Rectal smooth muscle tissue (tissue), 1 donor: Measurements from ENCODE around the gene SLC30A2.
A peak's percentile ranks its signal among the peaks of the same experiment; 100 is the strongest.

Source experiments
- H3K27ac ChIP-seq: one replicate; pipeline ENCODE4 v1.7.0; 2013; ENCODE audit warnings: low read depth, low read length, inconsistent platforms
- H3K27me3 ChIP-seq: one replicate; pipeline ENCODE4 v1.7.0; 2013; ENCODE audit warnings: low read length; ENCODE audit not compliant: control insufficient read depth, insufficient read depth
- H3K36me3 ChIP-seq: one replicate; pipeline ENCODE4 v1.7.0; 2013; ENCODE audit warnings: low read length; ENCODE audit not compliant: control insufficient read depth, insufficient read depth
- H3K4me1 ChIP-seq: one replicate; pipeline ENCODE4 v1.7.0; 2013; ENCODE audit warnings: low read length; ENCODE audit not compliant: control insufficient read depth, insufficient read depth
- H3K4me3 ChIP-seq: one replicate; pipeline ENCODE4 v1.7.0; 2013; ENCODE audit warnings: low read length
- H3K9ac ChIP-seq: one replicate; pipeline ENCODE4 v1.7.0; 2013; ENCODE audit warnings: low read length

SLC30A2 gene

DNA sequence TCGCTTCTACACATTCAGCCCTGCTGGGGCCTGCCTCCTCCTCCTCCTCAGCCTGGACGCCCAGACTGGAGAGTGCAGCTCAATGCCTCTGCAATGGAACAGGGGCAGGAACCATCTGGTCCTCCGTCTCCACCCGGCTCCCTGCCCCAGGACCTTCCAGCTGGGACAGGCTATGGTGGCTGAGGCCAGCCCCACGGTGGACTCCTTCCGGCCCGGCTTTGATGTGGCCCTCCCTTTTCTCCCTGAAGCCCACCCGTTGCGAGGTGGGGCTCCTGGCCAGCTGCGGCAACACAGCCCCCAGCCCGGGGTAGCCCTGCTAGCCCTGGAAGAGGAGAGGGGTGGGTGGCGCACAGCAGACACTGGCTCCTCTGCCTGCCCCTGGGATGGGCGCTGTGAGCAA, 22.9 kb downstream of the SLC30A2 start:
- Histone ChIP-seq H3K36me3 (no peaks in the 10 kb centered on the region), H3K4me3 (no peak overlapping the region), H3K27ac (no peak overlapping the region), H3K27me3 (no peaks in the 10 kb centered on the region), H3K9ac (no peak overlapping the region), H3K4me1 (no peaks in the 10 kb centered on the region)

GRCh38 chr1:26022404-26022779, 23.5 kb downstream of the SLC30A2 start:
- Histone ChIP-seq H3K27me3 (no peaks in the 10 kb centered on the region), H3K4me3 (no peak overlapping the region), H3K27ac (no peak overlapping the region), H3K4me1 (no peaks in the 10 kb centered on the region), H3K9ac (no peak overlapping the region), H3K36me3 (no peaks in the 10 kb centered on the region)

GRCh38 chr1:26021647-26022403, 24.1 kb downstream of the SLC30A2 start, which contains the start of gene EXTL1:
Gene EXTL1, plus strand, starts transcription at chr1:26021775. Its CDS starts 872 bp downstream, at chr1:26022647.
- Histone ChIP-seq H3K36me3 (no peaks in the 10 kb centered on the region), H3K27ac (no peak within 1 kb of the TSS), H3K4me1 (no peaks in the 10 kb centered on the region), H3K9ac (no peak within 1 kb of the TSS), H3K4me3 (peak within 1 kb of the TSS; percentile 24), H3K27me3 (no peaks in the 10 kb centered on the region)

DNA sequence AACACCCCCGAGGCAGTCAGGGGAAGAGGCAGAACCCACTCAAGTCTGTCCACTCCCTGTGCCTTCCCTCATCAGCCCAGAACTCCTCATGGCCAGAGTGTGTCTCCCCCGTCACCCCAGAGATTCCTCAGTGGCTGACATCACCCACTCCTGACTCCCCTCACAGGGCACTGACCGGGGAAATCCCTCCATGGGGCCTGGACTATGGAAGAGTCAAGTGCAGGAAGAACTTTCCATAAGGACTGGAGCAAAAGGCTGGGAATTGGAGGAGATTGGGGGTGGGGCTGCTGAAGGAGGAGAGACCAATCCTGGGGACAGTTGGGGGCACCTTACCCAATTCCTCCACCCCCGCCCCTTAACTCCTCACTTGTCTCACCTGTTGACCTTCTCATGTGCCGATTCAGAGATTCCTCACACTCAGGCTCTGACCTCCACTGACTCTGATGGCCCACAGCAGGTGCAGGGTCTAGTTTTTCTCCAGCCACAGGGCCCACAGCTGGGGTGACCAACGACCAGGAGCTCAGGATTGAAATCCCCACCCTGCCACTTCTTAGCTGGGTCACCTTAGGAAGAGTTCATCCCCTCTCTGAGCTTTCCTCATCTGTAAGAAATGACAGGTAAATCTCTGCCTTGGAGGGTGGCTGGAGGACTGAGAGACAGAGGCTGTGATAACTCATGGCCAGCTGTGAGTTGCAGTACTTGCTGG, 24.8 kb downstream of the SLC30A2 start:
- H3K36me3 ChIP-seq: no peaks in the 10 kb centered on the region

DNA sequence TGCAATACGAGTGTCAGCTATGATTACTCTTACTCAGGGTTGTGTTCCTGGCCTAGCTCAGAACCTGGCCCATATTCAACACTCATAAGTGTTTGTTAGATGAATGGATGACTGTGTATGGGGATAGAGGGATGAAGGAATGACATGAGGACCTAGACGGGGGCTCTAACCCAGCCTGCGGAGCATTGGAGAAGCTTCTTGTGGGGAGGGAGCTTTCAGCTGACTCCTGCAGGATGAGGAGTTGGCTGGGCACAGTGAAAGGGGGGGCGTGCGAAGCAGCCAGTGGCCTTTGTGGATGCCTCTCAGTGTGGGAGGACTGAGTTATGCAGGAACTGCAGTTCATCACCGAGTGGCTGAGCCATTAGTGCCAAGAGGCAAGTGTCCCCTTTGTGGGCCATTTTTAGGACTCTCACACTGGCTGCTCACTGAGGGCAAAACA, 25.6 kb downstream of the SLC30A2 start:
- H3K27ac ChIP-seq: no peak overlapping the region
- H3K27me3 ChIP-seq: no peaks in the 10 kb centered on the region
- no peaks in the 10 kb centered on the region for H3K36me3 ChIP-seq
- no peaks in the 10 kb centered on the region for H3K4me1 ChIP-seq
- H3K9ac ChIP-seq: no peak overlapping the region
- no peak overlapping the region for H3K4me3 ChIP-seq

More for the DNA sequence above, 24.8 kb downstream of the SLC30A2 start:
- H3K4me1 ChIP-seq: no peaks in the 10 kb centered on the region
- H3K27ac ChIP-seq: no peak overlapping the region
- no peak overlapping the region for H3K4me3 ChIP-seq
- H3K9ac ChIP-seq: no peak overlapping the region
- no peaks in the 10 kb centered on the region for H3K27me3 ChIP-seq

- no peak overlapping the region for H3K9ac ChIP-seq
- H3K27me3 ChIP-seq: no peaks in the 10 kb centered on the region
- H3K36me3 ChIP-seq: no peaks in the 10 kb centered on the region
- no peaks in the 10 kb centered on the region for H3K4me1 ChIP-seq
- no peak overlapping the region for H3K4me3 ChIP-seq
- no peak overlapping the region for H3K27ac ChIP-seq
Observed at GRCh38 chr1:26019641-26020315, 26.1 kb downstream of the SLC30A2 start.

DNA sequence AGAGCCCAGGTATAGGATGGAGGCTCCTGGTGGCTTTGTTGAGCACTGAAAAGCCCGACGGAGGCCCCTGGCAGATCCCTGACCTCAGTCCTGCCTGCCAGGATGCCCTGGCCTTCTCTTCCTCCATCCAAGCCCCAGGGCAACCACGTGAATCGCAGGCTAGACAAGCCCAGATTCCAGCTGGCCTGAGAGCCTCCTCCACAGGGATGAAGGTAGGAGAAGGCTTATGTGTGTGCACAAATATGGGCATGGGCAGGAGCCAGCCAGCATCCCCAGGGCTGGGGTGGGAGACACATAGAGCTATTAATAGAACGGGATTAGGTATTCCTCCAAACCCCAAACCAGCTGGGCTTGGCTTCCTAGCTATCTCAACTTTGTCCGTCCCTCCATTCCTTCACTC, 28.3 kb downstream of the SLC30A2 start:
- Histone ChIP-seq H3K36me3 (no peaks in the 10 kb centered on the region), H3K4me1 (no peaks in the 10 kb centered on the region), H3K4me3 (no peak overlapping the region), H3K27me3 (no peaks in the 10 kb centered on the region), H3K9ac (no peak overlapping the region), H3K27ac (no peak overlapping the region)

DNA sequence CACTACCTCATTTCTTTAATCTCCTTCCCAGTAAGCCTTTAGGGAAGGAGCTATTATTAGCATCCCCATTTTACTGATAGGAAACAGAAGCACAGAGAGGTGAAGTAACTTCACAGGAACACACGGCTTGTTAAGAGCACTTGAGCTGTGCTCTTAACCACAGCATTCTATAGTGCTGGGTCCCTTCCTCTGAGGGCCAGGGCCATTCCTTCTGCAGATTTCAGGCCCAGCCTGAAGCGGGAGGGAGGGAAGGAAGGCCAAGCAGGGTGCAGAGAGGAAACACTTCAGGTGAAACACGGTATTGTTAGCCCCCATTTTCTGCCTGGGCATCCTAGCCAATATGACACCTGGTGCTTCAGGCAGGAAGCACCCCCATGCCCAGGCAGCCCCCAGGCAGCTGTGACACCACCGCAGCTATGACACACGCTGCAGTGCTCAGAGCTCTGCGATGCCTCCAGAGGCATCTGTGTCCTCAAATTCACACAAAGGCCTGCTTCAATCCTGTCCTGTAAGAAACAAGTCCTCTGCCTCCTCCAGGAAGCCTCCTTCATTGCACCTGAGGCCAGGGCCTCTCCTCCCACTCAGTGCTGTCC, 28.9 kb downstream of the SLC30A2 start:
- H3K4me3 ChIP-seq: no peak overlapping the region
- H3K9ac ChIP-seq: no peak overlapping the region
- no peaks in the 10 kb centered on the region for H3K27me3 ChIP-seq
- H3K36me3 ChIP-seq: no peaks in the 10 kb centered on the region
- H3K27ac ChIP-seq: no peak overlapping the region
- no peaks in the 10 kb centered on the region for H3K4me1 ChIP-seq

GRCh38 chr1:26016258-26016952, 29.5 kb downstream of the SLC30A2 start:
- no peak overlapping the region for H3K9ac ChIP-seq
- no peak overlapping the region for H3K27ac ChIP-seq
- H3K4me3 ChIP-seq: no peak overlapping the region
- no peaks in the 10 kb centered on the region for H3K27me3 ChIP-seq
- H3K4me1 ChIP-seq: no peaks in the 10 kb centered on the region
- H3K36me3 ChIP-seq: no peaks in the 10 kb centered on the region

DNA sequence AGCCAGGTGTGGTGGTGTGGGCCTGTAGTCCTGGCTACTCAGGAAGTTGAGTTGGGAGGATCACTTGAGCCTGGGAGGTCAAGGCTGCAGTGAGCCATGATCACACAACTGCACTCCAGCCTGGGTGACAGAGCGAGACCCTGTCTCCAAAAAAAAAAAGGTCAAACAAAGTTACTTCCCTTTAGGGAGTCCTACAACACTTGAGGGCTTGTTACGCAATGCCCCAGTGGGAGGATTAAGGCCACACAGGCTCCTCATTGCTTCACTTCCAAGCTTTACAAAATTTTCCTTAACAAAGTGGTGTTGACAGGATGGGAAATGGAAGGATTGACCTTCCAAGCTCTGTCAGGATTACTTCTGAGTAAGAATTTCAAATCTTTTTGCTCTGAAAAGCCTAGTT, 30.6 kb downstream of the SLC30A2 start:
- no peak overlapping the region for H3K9ac ChIP-seq
- H3K4me3 ChIP-seq: no peak overlapping the region
- H3K27ac ChIP-seq: no peak overlapping the region

GRCh38 chr1:26014179-26014578, 31.7 kb downstream of the SLC30A2 start:
- no peak overlapping the region for H3K27ac ChIP-seq
- no peaks in the 10 kb centered on the region for H3K36me3 ChIP-seq
- H3K9ac ChIP-seq: no peak overlapping the region
- H3K4me3 ChIP-seq: no peak overlapping the region
- H3K4me1 ChIP-seq: no peaks in the 10 kb centered on the region
- no peaks in the 10 kb centered on the region for H3K27me3 ChIP-seq

More for the DNA sequence above, 30.6 kb downstream of the SLC30A2 start:
- H3K4me1 ChIP-seq: no peaks in the 10 kb centered on the region
- no peaks in the 10 kb centered on the region for H3K27me3 ChIP-seq
- H3K36me3 ChIP-seq: no peaks in the 10 kb centered on the region

DNA sequence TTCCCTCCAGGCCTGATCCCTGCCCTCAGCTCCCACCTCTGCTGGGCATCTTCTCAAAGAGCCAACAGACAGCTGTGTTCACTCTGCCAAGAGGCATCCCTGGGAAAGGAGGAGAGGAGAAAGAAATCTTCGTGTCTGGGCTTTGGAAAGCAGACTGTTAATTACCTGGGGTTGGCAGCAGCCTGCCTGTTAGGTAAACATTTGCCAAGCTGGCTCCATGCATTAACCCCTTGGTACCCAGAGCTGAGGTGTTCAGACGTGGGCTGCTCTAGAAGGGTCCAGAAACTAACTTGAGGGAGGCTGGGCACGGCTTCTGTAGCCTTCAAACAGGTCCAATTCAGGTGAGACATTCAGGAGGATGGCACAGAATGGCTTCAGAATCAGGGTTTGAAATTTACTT, 33.1 kb downstream of the SLC30A2 start:
- Histone ChIP-seq H3K36me3 (no peaks in the 10 kb centered on the region), H3K27ac (no peak overlapping the region), H3K27me3 (no peaks in the 10 kb centered on the region), H3K4me3 (no peak overlapping the region), H3K4me1 (no peaks in the 10 kb centered on the region), H3K9ac (no peak overlapping the region)
